ENCODE measurements around the gene AOPEP. TPM values are rescaled to one million over a fixed set of nuclear protein-coding genes. Genes with fewer than 3 reads are reported as not detected.

AOPEP gene
- total RNA-seq, 1 experiment from 2014 or later, result 14.4 TPM

DNA sequence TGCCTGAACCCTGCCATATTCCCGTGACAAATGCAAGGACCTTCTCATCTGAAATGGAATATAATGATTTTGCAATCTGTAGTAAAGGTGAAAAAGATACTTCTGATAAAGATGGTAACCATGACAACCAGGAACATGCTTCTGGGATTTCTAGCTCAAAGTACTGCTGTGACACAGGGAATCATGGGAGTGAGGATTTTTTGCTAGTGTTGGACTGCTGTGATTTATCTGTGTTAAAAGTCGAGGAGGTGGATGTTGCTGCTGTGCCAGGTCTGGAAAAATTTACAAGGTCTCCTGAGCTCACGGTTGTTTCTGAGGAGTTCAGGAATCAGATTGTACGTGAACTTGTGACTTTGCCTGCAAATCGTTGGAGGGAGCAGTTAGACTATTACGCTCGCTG is 33.5 kb downstream of the AOPEP start (continued):
- TF ChIP-seq, protein P1, sequence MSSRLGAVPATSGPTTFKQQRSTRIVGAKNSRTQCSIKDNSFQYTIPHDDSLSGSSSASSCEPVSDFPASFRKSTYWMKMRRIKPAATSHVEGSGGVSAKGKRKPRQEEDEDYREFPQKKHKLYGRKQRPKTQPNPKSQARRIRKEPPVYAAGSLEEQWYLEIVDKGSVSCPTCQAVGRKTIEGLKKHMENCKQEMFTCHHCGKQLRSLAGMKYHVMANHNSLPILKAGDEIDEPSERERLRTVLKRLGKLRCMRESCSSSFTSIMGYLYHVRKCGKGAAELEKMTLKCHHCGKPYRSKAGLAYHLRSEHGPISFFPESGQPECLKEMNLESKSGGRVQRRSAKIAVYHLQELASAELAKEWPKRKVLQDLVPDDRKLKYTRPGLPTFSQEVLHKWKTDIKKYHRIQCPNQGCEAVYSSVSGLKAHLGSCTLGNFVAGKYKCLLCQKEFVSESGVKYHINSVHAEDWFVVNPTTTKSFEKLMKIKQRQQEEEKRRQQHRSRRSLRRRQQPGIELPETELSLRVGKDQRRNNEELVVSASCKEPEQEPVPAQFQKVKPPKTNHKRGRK (CRISPR knock-in tag; IDR thresholded peaks at IDR 0.05; ENCODE audit: borderline replicate concordance), result no peak
- TF ChIP-seq ZNF671 (CRISPR knock-in tag; IDR thresholded peaks at IDR 0.05) (no peak), NFYB (CRISPR knock-in tag; conservative IDR thresholded peaks at IDR 0.05; ENCODE audit: low read depth) (no peak), ESRRA (CRISPR knock-in tag; IDR thresholded peaks at IDR 0.05; ENCODE audit: borderline replicate concordance) (no peak), ZNF396 (CRISPR knock-in tag; IDR thresholded peaks at IDR 0.05; ENCODE audit: borderline replicate concordance) (no peak), ETV6 (CRISPR knock-in tag; IDR thresholded peaks at IDR 0.05) (no peak)
- TF ChIP-seq, protein P2, sequence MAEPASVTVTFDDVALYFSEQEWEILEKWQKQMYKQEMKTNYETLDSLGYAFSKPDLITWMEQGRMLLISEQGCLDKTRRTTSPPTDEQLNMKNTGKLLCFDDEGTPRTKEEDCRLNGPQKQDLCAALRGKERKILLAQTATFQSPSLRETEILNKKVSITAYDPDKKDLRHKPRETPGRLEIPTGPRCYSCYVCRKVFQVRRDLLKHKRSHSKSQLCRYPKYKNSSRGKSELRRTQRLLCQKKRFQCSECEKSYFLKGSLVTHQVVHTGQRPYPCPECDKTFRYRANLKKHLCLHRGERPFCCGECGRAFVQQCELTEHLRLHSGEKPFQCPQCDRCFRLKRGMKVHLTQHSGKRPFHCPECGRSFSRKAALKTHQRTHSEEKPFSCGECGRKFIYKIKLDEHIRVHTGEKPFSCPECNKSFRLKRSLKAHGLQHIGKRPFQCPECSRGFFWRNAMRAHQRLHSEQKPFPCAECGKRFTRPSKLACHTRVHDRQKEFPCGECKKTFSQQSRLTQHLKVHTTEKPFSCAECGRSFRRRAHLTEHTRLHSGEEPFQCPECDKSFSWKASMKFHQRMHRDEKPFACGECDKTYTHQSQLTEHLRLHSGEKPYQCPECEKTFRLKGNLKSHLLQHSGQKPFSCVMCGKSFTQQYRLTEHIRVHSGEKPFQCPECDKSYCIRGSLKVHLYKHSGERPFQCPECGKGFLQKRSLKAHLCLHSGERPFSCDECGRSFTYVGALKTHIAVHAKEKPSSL (CRISPR knock-in tag; conservative IDR thresholded peaks at IDR 0.05), result no peak

DNA sequence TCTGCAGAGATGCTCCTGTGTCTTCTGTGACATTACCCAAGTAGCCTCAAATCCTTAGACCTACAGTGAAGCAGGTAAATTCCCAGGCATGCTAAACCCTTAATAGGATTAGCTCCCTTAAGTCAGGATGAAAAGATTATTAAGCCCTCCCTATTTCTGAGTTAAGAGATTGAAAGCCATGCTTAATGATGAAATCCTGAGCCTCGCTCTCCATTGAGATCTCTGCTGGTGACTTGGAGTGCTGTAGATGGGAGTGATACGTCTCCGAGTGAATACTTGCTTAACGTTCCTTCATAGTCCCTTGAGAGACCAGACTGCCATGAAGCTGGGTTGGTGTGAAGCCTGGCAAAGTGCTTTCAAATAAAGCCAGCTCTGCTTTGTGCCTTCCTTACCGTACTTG is 34.2 kb downstream of the AOPEP start:
- TF ChIP-seq, protein P3, sequence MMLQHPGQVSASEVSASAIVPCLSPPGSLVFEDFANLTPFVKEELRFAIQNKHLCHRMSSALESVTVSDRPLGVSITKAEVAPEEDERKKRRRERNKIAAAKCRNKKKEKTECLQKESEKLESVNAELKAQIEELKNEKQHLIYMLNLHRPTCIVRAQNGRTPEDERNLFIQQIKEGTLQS (CRISPR knock-in tag; conservative IDR thresholded peaks at IDR 0.05), result no peak
- no peak for TF ChIP-seq TEAD4 (CRISPR knock-in tag; IDR thresholded peaks at IDR 0.05)
- TF ChIP-seq CBFB (CRISPR knock-in tag; IDR thresholded peaks at IDR 0.05; ENCODE audit: low read depth), result no peak
- no peak for TF ChIP-seq NFE2L1 (CRISPR knock-in tag; IDR thresholded peaks at IDR 0.05)
- no peak for TF ChIP-seq ZNF263 (CRISPR knock-in tag; IDR thresholded peaks at IDR 0.05; ENCODE audit: low read depth)
- no peak for TF ChIP-seq ELF4 (CRISPR knock-in tag; IDR thresholded peaks at IDR 0.05; ENCODE audit: low read depth)
- TF ChIP-seq, protein P4, sequence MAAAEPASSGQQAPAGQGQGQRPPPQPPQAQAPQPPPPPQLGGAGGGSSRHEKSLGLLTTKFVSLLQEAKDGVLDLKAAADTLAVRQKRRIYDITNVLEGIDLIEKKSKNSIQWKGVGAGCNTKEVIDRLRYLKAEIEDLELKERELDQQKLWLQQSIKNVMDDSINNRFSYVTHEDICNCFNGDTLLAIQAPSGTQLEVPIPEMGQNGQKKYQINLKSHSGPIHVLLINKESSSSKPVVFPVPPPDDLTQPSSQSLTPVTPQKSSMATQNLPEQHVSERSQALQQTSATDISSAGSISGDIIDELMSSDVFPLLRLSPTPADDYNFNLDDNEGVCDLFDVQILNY (CRISPR knock-in tag; IDR thresholded peaks at IDR 0.05), result no peak
- no peak for TF ChIP-seq GRHL2 (CRISPR knock-in tag; IDR thresholded peaks at IDR 0.05; ENCODE audit: insufficient replicate concordance, severe bottlenecking)
- TF ChIP-seq, protein P5, sequence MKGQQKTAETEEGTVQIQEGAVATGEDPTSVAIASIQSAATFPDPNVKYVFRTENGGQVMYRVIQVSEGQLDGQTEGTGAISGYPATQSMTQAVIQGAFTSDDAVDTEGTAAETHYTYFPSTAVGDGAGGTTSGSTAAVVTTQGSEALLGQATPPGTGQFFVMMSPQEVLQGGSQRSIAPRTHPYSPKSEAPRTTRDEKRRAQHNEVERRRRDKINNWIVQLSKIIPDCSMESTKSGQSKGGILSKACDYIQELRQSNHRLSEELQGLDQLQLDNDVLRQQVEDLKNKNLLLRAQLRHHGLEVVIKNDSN (CRISPR knock-in tag; IDR thresholded peaks at IDR 0.05), result no peak
- TF ChIP-seq, protein P6, sequence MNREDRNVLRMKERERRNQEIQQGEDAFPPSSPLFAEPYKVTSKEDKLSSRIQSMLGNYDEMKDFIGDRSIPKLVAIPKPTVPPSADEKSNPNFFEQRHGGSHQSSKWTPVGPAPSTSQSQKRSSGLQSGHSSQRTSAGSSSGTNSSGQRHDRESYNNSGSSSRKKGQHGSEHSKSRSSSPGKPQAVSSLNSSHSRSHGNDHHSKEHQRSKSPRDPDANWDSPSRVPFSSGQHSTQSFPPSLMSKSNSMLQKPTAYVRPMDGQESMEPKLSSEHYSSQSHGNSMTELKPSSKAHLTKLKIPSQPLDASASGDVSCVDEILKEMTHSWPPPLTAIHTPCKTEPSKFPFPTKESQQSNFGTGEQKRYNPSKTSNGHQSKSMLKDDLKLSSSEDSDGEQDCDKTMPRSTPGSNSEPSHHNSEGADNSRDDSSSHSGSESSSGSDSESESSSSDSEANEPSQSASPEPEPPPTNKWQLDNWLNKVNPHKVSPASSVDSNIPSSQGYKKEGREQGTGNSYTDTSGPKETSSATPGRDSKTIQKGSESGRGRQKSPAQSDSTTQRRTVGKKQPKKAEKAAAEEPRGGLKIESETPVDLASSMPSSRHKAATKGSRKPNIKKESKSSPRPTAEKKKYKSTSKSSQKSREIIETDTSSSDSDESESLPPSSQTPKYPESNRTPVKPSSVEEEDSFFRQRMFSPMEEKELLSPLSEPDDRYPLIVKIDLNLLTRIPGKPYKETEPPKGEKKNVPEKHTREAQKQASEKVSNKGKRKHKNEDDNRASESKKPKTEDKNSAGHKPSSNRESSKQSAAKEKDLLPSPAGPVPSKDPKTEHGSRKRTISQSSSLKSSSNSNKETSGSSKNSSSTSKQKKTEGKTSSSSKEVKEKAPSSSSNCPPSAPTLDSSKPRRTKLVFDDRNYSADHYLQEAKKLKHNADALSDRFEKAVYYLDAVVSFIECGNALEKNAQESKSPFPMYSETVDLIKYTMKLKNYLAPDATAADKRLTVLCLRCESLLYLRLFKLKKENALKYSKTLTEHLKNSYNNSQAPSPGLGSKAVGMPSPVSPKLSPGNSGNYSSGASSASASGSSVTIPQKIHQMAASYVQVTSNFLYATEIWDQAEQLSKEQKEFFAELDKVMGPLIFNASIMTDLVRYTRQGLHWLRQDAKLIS (CRISPR knock-in tag; IDR thresholded peaks at IDR 0.05; ENCODE audit: borderline replicate concordance), result no peak
- TF ChIP-seq ZNF138 (CRISPR knock-in tag; conservative IDR thresholded peaks at IDR 0.05), result no peak
- TF ChIP-seq, protein P7, sequence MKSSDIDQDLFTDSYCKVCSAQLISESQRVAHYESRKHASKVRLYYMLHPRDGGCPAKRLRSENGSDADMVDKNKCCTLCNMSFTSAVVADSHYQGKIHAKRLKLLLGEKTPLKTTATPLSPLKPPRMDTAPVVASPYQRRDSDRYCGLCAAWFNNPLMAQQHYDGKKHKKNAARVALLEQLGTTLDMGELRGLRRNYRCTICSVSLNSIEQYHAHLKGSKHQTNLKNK (CRISPR knock-in tag; IDR thresholded peaks at IDR 0.05), result no peak
- TF ChIP-seq EMX1 (CRISPR knock-in tag; IDR thresholded peaks at IDR 0.05), result no peak
- TF ChIP-seq ETV6 (CRISPR knock-in tag; IDR thresholded peaks at IDR 0.05), result no peak
- no peak for TF ChIP-seq FOXJ3 (CRISPR knock-in tag; IDR thresholded peaks at IDR 0.05; ENCODE audit: borderline replicate concordance)
- H3K4me1 Mint-ChIP-seq, result peaks cover 5% of the 10 kb centered on the region
- H3K27me3 Mint-ChIP-seq (ENCODE audit: low read depth), result no peaks in the 10 kb centered on the region
- ChIA-PET POLR2A (no interaction called here), CTCF (no interaction called here)
- DNase-seq (ENCODE audit: low spot score) (no peak), ATAC-seq (no peak)
- H3K36me3 Mint-ChIP-seq, result peaks cover 4% of the 10 kb centered on the region; the same call in 1 of the 2 replicates
- no peak overlapping the region for H3K4me3 Mint-ChIP-seq
- peaks cover 1% of the 10 kb centered on the region; the same call in 1 of the 2 replicates for H3K9me3 Mint-ChIP-seq
- peak overlapping the region; percentile 9; the same call in 1 of the 2 replicates for H3K27ac Mint-ChIP-seq

Measured in WTC11 (cell line).